Adrenal gland (tissue), 12 donors: ENCODE measurements around the gene ZNF146. TPM values are rescaled to one million over a fixed set of nuclear protein-coding genes. Genes with fewer than 3 reads are reported as not detected.

ENCODE experiments used
- DNase-seq, 7 donors: peaks; one replicate each; pipeline ENCODE4 v3.0.0-alpha.2; 2019 to 2020
- H3K27ac ChIP-seq, 5 donors: fragments of 200-600 bp; sonication (generic) in 4 of 5; 1 replicate in 3 of 5; 2 replicates in 2 of 5; pipeline versions ENCODE4 v1.5.1 to v1.8.0; 2016 to 2020; ENCODE audit warnings: mild to moderate bottlenecking in 1 of 5
- H3K27me3 ChIP-seq: fragments of 200-600 bp; 2 replicates; pipeline ENCODE4 v1.8.0; 2021
- H3K36me3 ChIP-seq, 2 donors: fragments of 200-600 bp; replicated peaks in 1 of 2; 1 replicate in 1 of 2; 2 replicates in 1 of 2; pipeline versions ENCODE4 v1.5.1 to v1.8.0; 2018 to 2022
- H3K4me1 ChIP-seq, 2 donors: fragments of 200-600 bp; replicated peaks in 1 of 2; 1 replicate in 1 of 2; 2 replicates in 1 of 2; pipeline versions ENCODE4 v1.5.1 to v1.8.0; 2018 to 2021
- H3K4me3 ChIP-seq, 4 donors: fragments of 200-600 bp; sonication (generic) in 3 of 4; one replicate each; pipeline ENCODE4 v1.5.1; 2016 to 2018
- H3K9me3 ChIP-seq, 3 donors: fragments of 200-600 bp; sonication (generic) in 1 of 3; replicated peaks in 1 of 3; 1 replicate in 2 of 3; 2 replicates in 1 of 3; pipeline versions ENCODE4 v1.5.1 to v1.8.0; 2016 to 2021
- POLR2A ChIP-seq, 2 donors: fragments of 450-650 bp; IDR thresholded peaks; one replicate each; pipeline ENCODE4 v1.6.1; 2017; ENCODE audit warnings: antibody characterized with exemption in 2 of 2, mild to moderate bottlenecking in 2 of 2, moderate library complexity in 1 of 2
- WGBS, 4 donors: extraction: QIAGEN DNeasy Blood & Tissue Kit in 2 of 4; methylation state at CpG; one replicate each; pipeline versions ENCODE4 v1.1.5 to v1.1.7; 2013 to 2017; 5-methylcytosine and 5-hydroxymethylcytosine counted together
- intact Hi-C, 2 donors: fragments of 100-400 bp; cut with DNase I; formaldehyde crosslinking; loops; one replicate each; pipeline versions ENCODE4 v1.14.1 to v1.15.0; 2022 to 2023
- polyA plus RNA-seq, 3 donors: library from polyadenylated mRNA; stranded (reverse); fragments of 200-250 nt in 2 of 3; fragments of 350-450 nt in 1 of 3; fragmentation: Illumina TruSeq in 1 of 3; extraction: RNeasy Lipid Tissue Mini Kit (QIAGEN cat#74804) in 1 of 3; gene quantifications; one replicate each; pipeline ENCODE4 v1.2.3, GENCODE V29; 2013 to 2014
- total RNA-seq, 9 donors: library from RNA; depleted of rRNA in 4 of 9; stranded (reverse); fragments of >200 nt in 4 of 9; fragments of 120-200 nt in 1 of 9; fragmentation: NEBNext Ultra II Directional in 1 of 9; extraction: Animal tissue kit (Norgen Biotek cat#: 25700) in 1 of 9; gene quantifications; one replicate each; pipeline versions ENCODE4 v1.1.0 to v1.2.4, GENCODE V29; 2013 to 2023
- TF ChIP-seq, protein P1 (sequence below), 6 experiments: fragments of 450-650 bp in 4 of 6; fragments of 200-600 bp in 2 of 6; sonication (generic) in 1 of 6; IDR thresholded peaks; 1 replicate in 5 of 6; 2 replicates in 1 of 6; pipeline versions ENCODE4 v1.5.1 to v1.8.0; 2016 to 2021; ENCODE audit warnings: antibody characterized with exemption in 6 of 6, mild to moderate bottlenecking in 2 of 6, moderate library complexity in 1 of 6
- donor health status: healthy with polysubstance abuse.
- donor health status: Bipolar disorder and iron deficiency.
- donor health status: DM: yes; HTN: yes; CAD: no.
- donor health status: DM: no; HTN: no; CAD: no.
- donor health status: DM: no; HTN: no; CAD: no.
- donor health status: DM: yes; HTN: yes; CAD: no.

The ZNF146 gene
- total and polyA plus RNA-seq, 12 donors: 20.7 to 128 (median 40.7) TPM

DNA sequence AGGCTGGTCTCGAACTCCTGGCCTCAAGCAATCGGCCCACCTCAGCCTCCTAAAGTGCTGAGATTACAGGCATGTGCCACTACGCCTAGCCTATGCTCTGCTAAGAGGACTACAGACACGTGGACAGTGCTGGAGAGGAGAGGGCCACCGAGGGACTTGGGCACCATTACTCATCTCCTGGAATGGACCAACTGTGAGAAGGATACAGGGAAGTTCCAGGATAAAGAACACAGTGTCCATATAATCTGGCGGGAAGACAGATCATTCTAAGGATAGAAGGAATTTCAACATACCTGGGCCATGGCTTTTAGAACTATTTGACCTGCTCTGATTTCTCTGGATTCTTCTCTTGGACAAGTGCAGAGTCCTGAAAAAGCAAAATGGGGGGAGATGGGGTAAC lies 13.2 kb upstream of the ZNF146 start:
- 89 to 97% (median 95%) methylated on average over 6 of the region's 6 CpGs for WGBS, 4 donors

DNA sequence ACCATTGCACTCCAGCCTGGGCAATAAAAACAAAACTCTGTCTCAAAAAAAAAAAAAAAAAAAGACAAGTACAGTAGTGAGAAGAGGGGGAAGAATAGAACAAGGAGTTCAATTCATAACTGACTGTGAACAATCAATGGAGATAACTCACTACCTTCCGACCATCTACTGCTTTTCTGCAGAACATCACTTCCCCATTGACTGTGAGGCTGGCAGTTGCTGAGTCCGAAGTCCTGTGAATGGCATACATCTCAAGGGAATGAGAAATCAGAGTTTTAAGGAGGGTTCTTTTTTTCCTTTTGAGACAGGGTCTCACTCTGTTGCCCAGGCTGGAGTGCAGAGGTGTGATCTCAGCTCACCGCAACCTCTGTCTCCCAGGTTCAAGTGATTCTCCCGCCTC lies 11.6 kb upstream of the ZNF146 start:
- H3K27me3 ChIP-seq: no peaks in the 10 kb centered on the region
- no peaks in the 10 kb centered on the region for H3K4me1 ChIP-seq
- intact Hi-C loops: loop anchor here in 1 of 2 donors (10.0 kb wide), 1 partner anchor 282 kb away; the partner anchor contains the start of gene ZNF566
- TF ChIP-seq, protein P1, sequence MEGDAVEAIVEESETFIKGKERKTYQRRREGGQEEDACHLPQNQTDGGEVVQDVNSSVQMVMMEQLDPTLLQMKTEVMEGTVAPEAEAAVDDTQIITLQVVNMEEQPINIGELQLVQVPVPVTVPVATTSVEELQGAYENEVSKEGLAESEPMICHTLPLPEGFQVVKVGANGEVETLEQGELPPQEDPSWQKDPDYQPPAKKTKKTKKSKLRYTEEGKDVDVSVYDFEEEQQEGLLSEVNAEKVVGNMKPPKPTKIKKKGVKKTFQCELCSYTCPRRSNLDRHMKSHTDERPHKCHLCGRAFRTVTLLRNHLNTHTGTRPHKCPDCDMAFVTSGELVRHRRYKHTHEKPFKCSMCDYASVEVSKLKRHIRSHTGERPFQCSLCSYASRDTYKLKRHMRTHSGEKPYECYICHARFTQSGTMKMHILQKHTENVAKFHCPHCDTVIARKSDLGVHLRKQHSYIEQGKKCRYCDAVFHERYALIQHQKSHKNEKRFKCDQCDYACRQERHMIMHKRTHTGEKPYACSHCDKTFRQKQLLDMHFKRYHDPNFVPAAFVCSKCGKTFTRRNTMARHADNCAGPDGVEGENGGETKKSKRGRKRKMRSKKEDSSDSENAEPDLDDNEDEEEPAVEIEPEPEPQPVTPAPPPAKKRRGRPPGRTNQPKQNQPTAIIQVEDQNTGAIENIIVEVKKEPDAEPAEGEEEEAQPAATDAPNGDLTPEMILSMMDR (IDR thresholded peaks at IDR 0.05): no peak
- no peak for TF ChIP-seq POLR2A (IDR thresholded peaks at IDR 0.05)
- H3K9me3 ChIP-seq: no peaks in the 10 kb centered on the region
- WGBS, 4 donors: 90 to 97% (median 96%) methylated on average over 4 of the region's 4 CpGs
- H3K4me3 ChIP-seq: no peak overlapping the region
- no peaks in the 10 kb centered on the region for H3K36me3 ChIP-seq
- DNase-seq: no peak
- H3K27ac ChIP-seq: no peak overlapping the region

More for the DNA sequence above, 13.2 kb upstream of the ZNF146 start:
- intact Hi-C loops: loop anchor here in 1 of 2 donors (10.0 kb wide), 1 partner anchor 283 kb away; the partner anchor contains the start of gene ZNF566
- Histone ChIP-seq H3K27me3 (no peaks in the 10 kb centered on the region), H3K4me3 (no peak overlapping the region), H3K9me3 (no peaks in the 10 kb centered on the region), H3K36me3 (no peaks in the 10 kb centered on the region), H3K27ac (no peak overlapping the region), H3K4me1 (no peaks in the 10 kb centered on the region)
- TF ChIP-seq, protein P1 (IDR thresholded peaks at IDR 0.05): no peak
- no peak for TF ChIP-seq POLR2A (IDR thresholded peaks at IDR 0.05)
- DNase-seq: no peak

DNA sequence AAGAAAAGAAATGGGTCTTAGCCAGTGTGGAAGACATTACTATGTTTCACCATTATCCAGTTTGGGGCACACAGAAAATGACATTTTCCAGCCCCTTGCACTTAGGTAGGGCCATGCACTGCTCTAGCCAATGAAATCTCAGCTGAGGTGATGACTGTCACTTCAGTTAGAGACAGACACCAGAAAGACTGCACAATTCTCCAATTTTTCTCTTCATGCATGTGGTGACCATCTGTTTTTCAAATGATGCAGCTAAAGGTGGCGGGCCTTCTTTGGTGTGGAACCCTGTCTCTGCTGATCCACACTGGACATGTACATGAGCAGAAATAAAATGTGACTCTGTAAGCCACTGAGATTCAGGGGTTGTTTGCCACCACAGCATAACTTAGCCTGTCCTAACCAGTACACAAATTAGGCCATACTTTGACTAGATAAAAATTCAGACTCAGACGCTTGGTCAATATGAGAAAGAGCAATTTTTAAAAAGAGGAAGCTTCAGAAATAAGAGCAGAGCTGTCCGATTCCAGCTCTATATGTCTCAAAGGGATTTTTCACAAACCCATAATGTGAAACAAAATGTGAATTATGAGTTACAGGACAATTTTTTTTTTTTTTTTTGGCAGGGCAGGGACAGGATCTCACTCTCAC lies 7.2 kb upstream of the ZNF146 start:
- no peaks in the 10 kb centered on the region for H3K9me3 ChIP-seq
- no peaks in the 10 kb centered on the region for H3K4me1 ChIP-seq
- no peaks in the 10 kb centered on the region for H3K27me3 ChIP-seq
- no peak for TF ChIP-seq POLR2A (IDR thresholded peaks at IDR 0.05)
- TF ChIP-seq, protein P1 (IDR thresholded peaks at IDR 0.05): no peak
- no peaks in the 10 kb centered on the region for H3K36me3 ChIP-seq
- intact Hi-C loops: loop anchor here in 1 of 2 donors (10.0 kb wide), 1 partner anchor 277 kb away; the partner anchor contains the start of gene ZNF566
- no peak for DNase-seq
- H3K27ac ChIP-seq: no peak overlapping the region
- H3K4me3 ChIP-seq: no peak overlapping the region
- WGBS, 4 donors: 87 to 90% (median 88%) methylated on average over 3 of the region's 3 CpGs

DNA sequence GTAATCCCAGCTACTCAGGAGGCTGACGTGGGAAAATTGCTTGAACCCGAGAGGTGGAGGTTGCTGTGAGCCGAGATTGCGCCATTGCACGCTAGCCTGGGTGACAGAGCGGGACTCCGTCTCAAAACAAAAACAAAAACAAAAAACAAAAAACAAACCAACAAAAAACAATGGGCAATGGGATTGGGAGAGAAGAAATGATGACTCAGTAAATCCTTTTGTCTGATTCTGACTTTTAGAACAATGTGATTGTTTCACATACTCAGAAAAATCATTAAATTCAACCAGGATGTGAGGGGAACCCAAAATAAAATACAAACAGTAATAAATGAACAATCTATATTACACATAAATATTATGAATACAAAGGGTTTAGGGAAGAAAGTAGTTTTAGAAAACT lies 5.5 kb upstream of the ZNF146 start:
- TF ChIP-seq POLR2A (IDR thresholded peaks at IDR 0.05): no peak
- intact Hi-C loops: loop anchor here in 1 of 2 donors (10.0 kb wide), 1 partner anchor 275 kb away; the partner anchor contains the start of gene ZNF566
- Histone ChIP-seq H3K9me3 (no peaks in the 10 kb centered on the region), H3K36me3 (no peaks in the 10 kb centered on the region), H3K4me1 (peaks cover 6 to 8% of the 10 kb centered on the region in 2 donors), H3K27me3 (no peaks in the 10 kb centered on the region), H3K4me3 (no peak overlapping the region), H3K27ac (no peak overlapping the region)
- no peak for DNase-seq
- WGBS, 4 donors: 96 to 98% (median 97%) methylated on average over 7 of the region's 7 CpGs

DNA sequence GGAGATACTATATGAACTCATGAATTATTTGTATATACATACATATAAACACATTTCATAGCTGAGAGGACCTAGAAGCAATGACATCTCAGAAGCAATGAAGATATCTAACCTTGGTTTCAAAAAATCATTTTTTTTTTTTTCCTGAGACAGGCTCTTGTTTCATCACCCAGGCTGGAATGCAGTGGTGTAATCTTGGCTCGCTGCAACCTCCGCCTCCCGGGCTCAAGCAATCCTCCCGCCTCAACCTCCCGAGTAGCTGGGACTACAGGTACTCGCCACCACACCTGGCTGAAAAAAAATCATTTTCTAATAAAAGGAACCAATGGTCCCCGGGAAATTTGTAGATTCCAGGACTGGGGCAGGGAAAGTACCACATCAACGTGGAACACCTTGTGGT lies 4.4 kb upstream of the ZNF146 start:
- Histone ChIP-seq H3K36me3 (no peaks in the 10 kb centered on the region), H3K27ac (no peak overlapping the region), H3K9me3 (no peaks in the 10 kb centered on the region), H3K27me3 (no peaks in the 10 kb centered on the region), H3K4me3 (no peak overlapping the region), H3K4me1 (peaks cover 6 to 8% of the 10 kb centered on the region in 2 donors)
- intact Hi-C loops: no loop called here
- WGBS, 4 donors: 94 to 97% (median 95%) methylated on average over 8 of the region's 8 CpGs
- no peak for TF ChIP-seq POLR2A (IDR thresholded peaks at IDR 0.05)
- TF ChIP-seq, protein P1 (IDR thresholded peaks at IDR 0.05): no peak
- peak in 1 of 7 donors; percentile 18 for DNase-seq
